Measurements from ENCODE around the gene HS3ST3B1. TPM values are rescaled to one million over a fixed set of nuclear protein-coding genes. Genes with fewer than 3 reads are reported as not detected.

The HS3ST3B1 gene
- total RNA-seq, 1 donor from 2014 or later: 1.6 TPM

Other genes with a start within 250 kb of the HS3ST3B1 start
- 8.7 and 10.7 TPM in 2 replicates for gene COX10, start 231.6 kb upstream of the HS3ST3B1 start, total RNA-seq
- not detected in 2 replicates for gene CDRT15, start 64.2 kb upstream of the HS3ST3B1 start, total RNA-seq

Data from lung microvascular endothelial cell (primary cell).